Left renal pelvis (tissue), 4 donors: Measurements from ENCODE around the gene ZP1. TPM values are rescaled to one million over a fixed set of nuclear protein-coding genes. Genes with fewer than 3 reads are reported as not detected.

Experiments used
- DNase-seq, 4 donors: peaks; one replicate each; pipeline ENCODE4 v3.0.0-alpha.2; 2013; ENCODE audit warnings: low read depth in 4 of 4, low spot score in 3 of 4
- polyA plus RNA-seq, 4 donors: library from polyadenylated mRNA; unstranded; fragments of 120-200 nt; gene quantifications; one replicate each; pipeline ENCODE4 v1.2.1, GENCODE V29; 2013; ENCODE audit not compliant: insufficient read length in 4 of 4

Gene ZP1
- polyA plus RNA-seq, 4 donors = 0.22 TPM; not detected in 3

GRCh38 chr11:60844045-60844869, 23.1 kb upstream of the ZP1 start:
- no peak for DNase-seq

DNA sequence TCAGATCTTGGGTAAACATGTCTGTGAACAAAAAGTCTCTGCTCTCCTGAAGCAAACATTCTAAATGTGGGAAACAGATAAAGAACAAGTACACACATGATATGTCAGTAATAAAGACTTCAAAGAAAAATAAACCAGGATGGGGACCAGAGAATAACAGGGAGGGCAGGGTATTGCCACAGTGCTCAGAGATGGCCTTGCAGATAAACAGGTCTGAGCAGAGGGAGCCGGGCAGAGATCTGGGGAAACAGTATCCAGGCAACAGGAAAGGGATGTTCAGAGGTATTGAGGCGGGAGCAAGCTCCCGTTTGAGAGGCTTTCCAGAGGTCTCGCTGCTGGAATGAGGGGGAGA, 22.5 kb upstream of the ZP1 start:
- no peak for DNase-seq

DNA sequence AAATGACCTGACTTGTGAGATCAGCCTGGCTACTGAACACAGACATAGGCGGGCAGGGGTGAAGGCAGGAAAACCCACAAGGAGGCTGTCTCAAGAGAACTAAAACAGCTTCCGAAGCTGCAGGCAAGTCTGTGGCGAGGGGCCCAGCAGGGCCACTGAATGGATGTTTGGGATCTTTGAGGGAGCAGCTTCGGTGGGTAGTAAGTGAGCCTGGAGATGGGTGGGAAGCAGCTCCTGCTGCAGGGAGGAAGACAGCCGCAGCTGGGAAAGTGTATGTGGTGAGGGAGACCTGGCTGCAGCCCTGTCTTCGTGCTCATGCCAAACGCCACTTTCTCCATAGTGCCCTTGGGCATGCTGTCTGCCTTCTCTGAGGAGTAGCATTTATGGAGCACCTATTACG, 22.0 kb upstream of the ZP1 start:
- DNase-seq = no peak

DNA sequence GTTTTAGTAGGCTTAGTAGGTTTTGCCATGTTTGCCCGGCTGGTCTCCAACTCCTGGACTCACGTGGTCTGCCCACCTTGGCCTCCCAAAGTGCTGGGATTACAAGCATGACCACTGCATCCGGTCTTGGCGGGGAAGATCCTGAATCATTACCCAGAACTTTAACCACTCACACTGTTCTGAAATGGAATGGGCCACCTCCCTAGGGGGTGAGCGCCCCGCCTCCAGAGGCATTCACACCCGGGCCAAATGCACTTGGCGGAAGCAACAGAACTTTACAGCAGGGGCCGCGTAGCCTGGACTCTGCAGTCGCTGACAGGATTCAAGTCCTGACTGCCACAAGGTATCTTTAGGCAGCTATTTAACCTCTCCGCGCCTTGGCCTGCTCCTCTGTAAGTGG, 20.1 kb upstream of the ZP1 start:
- no peak for DNase-seq

DNA sequence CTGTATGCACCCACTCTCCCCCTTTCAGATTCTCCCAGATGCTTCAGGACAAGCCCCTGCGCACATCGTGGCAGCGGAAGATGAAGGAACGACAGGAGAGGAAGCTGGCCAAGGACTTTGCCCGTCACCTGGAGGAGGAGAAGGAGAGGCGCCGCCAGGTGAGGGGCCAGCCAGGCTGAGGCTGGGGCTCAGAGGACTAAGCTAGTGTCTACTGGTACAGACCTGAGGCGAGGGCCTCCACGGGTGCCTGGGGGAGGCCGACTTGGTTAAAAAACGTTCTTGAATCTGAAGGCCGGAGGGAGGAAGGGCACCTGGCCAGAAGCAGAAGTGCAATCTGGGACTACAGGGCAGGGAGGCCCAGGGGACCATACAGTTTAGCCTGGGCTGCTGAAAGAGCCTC, 19.4 kb upstream of the ZP1 start:
- DNase-seq = no peak

- DNase-seq = no peak
These were observed 18.6 kb upstream of the ZP1 start for GRCh38 chr11:60848714-60849151.

DNA sequence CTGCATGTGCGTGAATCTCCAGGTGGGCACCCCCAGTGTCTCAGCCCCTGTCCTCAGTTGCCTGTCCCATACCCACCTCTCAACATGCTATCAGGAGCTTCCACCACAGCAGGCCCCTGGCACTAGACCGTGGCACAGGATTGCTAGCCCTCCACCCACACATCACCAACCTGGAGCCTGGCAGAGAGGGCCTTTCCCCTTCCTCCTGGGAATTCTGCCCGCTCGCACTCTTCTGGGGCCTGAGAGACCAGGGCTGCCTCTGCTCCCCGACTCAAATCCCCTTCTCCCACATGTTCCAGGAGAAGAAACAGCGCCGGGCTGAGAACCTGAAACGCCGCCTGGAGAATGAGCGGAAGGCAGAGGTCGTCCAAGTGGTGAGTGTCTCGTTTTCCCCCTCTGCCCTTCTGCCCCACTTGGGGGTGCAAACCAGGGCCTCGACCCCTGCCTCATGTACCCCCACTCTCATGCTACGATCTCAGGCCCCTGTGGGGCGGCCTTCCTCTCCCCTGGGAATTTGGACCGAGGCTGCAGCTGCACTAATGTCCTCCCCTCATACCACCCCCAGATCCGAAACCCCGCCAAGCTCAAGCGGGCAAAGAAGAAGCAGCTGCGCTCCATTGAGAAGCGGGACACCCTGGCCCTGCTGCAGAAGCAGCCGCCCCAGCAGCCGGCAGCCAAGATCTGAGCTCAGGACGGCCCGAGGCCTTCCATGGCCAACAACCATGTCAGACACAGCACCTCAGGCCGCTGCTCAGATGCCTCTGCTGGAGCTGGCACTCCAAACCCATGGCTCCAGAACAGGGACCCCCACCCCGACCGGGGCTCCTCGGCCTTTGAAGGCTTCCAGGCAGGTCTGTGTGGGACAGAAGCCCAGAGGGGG, 17.5 kb upstream of the ZP1 start:
- no peak for DNase-seq

- DNase-seq = no peak
These were observed 15.8 kb upstream of the ZP1 start for GRCh38 chr11:60851327-60852104.

DNA sequence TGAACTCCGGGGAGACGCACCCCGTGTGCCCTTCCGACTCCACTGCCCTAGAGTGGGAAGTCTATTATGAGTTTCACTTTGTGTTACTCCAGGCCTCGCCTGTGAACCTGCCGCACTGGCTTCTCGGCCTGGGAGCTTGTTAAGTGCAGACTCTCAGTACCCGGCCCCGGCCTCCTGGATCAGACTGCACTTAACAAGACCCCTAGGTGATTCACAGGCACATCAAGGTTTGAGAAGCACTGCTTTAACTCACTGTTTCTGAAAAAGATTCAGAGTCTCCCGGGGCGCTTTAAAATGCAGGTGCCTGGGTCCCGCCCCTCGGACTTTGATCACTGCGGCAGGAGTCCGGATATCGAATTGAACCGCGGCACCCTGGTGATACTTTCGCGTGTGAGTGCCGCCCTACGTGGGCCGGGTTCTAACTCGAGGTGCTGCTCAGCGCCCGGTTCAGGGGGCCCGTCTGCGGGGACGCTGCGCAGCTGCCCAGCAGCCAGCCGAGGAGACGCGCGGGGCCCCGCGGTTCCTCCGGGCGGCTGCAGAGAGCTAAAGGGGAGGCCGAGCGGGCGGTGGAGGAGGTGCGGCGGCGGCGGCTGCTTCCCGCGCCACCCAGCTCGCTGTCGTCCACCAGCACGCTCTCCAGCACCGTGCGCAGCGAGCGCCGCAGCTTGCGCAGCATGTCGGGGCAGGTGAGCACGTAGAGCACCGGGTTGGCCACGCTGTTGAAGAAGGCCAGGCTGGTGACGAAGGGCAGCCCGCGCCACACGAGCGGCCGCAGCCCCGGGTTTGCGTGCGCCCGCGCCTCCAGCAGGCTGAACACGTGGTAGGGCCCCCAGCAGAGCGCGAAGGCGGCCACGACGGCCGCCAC, 15.0 kb upstream of the ZP1 start:
- no peak for DNase-seq

GRCh38 chr11:60852982-60853950, 14.1 kb upstream of the ZP1 start:
- DNase-seq = no peak

DNA sequence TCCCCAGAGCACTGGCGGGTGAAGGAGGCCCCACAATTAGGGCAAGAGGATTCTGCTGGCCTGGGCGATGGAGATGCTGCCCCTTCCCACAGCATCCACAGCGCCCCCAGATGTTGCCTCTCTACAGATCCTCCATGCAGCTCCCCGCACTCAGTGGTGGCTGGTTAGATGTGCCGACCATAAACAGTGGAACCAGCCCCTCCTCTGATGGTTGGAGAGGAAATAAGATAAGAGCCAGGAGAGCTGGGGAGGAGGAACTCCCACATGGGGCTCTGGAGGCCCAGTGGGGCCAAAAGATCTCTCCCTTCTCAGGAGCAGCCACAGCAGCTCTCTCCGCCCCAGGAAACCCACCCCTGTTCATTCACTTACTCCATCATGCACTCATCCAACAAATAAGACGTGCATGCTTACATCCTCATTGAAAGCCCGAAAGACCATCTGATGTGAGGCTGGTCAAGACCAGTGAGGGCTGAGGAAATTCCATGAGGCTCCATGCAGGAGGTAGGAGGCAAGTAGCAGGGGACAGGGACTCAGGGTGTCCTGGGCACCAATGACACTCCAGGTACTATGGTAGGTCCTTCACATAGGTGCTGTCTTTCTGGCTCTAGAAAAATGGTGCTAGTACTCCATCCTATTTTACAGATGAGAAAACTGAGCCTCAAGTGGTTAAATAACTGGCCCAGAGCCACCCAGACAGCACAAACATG, 13.0 kb upstream of the ZP1 start:
- no peak for DNase-seq

DNA sequence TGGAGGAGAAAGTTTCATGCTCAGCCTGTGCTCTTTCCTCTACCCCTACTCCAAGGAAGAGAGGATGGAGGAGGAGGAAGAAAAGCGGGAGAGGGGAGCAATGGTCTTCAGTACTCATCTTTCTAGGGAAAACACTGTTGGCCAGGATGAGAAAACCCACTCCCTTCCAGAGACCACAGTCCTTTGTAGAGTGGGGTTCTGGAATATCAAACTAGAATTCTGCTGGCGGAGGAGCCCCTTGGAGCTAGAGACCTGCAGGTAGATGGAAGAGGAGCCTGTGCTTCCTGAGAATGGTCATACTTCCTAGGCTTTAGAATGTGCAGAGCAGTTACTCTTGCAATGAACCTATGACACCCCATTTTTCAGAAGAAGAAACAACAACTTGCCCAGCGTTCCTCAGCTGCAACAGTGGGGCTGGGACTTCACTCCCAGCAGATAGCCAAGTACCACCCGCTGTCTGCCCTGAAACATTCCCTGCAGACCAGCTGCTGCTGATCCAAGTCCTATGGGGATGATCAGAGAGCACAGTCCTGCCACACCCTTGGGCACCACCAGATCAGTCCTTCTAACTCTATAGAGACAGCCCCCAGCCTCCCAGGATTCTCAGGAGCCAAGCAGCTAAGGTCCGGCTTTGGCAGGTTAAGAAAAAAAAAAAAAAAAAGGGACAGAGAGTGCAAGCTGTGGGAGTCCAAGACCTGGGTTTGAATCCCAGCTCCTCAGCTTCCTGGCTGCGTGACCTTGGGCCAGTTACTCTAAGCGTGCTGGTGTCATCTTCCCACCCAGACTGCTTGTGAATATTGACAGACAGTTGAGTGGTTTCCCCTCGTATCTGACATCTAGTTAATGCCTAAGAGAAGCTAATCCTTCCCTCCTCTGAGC, 12.3 kb upstream of the ZP1 start:
- DNase-seq = no peak

DNA sequence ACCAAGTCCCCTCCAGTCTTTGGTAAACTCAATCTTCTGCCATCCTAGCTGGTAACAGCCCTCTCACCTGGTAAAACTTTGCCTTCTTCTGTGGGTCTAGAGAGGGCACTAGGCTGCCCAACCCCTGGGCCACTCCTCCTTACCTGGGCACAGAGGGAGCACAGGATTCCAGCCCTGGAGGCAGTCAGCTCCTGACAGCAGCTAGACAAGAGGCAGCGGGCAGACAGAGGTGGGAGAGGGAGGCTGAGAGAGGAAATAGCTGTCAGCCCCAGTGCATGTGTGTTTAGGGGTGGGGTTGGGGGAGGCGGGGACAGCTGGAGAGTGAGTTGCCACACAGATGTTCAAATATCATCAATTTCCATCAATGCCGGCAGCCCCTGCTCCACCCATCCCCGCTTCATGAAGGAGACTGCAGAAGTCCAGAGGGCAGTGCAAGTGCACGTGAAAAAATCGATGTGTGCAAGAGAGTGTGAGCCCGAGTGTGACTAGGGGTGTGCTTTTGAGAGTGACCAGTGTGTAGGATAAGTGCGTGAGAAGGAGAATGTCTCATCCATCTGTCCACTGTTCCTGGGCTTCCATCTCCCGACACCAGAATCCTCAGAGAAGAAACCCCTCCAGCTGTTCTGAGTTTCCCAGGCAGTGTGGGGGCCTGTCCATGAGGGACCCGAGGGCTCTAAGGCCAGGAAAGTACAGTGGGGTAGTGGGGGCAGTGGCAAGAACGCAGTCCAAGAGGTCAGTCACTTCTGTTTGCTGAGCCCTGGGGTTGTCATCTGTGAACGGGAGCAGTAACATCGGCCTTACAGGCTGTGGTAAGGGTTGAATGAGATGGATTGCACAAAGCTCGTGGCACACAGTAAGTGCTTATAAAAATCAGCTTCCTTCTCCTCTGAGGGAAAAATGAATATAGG, 11.4 kb upstream of the ZP1 start, which contains the start of gene PTGDR2:
PTGDR2 (minus strand) TSS at position 225 of the 908 bp plus-strand sequence. CDS start 2,228 bp downstream, outside the sequence.
- no peak for DNase-seq

DNA sequence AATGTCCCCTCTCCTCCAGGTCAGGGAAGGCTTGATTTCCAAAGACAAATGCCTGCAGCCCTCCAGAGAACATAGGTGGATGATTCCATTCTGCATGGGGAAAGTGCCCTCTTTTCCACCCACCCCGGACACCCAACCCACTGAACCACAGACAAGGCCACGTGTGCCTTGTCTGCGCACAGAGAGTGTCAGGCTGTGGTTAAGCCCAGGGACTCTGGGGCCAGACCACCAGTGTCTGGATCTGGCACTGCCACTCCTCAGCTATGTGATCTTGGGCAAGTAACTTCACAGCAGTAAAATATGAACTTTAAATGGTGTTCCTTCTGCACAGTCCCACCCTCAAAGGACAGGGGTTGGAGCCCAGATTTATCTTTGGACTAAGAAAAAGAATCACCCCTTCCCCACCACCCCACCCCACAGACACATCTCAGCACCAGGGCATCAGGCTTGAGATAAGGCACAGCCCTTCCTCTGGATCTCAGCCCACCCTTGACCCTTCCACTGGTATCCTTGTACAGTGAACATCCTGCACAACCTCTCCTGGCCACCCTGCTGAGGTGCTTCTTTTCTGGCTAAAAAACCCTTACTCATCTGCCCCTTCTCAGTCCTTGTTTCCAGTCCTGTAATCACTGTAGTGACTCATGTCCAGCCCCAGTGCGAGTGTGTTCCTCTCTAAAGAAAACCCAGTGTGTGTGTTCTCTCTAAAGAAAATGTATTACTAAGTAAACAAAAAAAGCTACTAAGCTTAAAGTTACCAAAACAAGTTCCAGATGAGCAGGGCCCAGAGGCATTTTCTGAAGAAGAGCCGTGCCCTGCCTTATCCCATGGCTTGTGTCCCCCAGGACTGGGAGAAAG, 9.7 kb upstream of the ZP1 start:
- no peak for DNase-seq

- DNase-seq = no peak
These were observed 9.1 kb upstream of the ZP1 start for GRCh38 chr11:60858236-60858635.
